Measurements from ENCODE around the gene SLC16A3.

GRCh38 chr17:82250868-82251500, 22.1 kb downstream of the SLC16A3 start:
- TF ChIP-seq POLR2A (IDR thresholded peaks at IDR 0.05) = no peak
- TF ChIP-seq CTCF (IDR thresholded peaks at IDR 0.05) = no peak
- TF ChIP-seq POLR2AphosphoS5 (IDR thresholded peaks at IDR 0.05; ENCODE audit: insufficient read depth in 1 of 2, low read depth in 1 of 2) = no peak

Measured in vagina (tissue), 2 donors.